GM12878 (cell line): ENCODE results near the gene CCN2. TPM values are rescaled to one million over a fixed set of nuclear protein-coding genes. Genes with fewer than 3 reads are reported as not detected.

ENCODE experiments used
- ATAC-seq: fragments of 200-7000 bp; cut with Tn5 transposase; 3 replicates; pipeline ENCODE4 v1.9.1; 2020; ENCODE audit warnings: mild to moderate bottlenecking, moderate library complexity
- BruUV-seq: library from RNA; stranded (reverse); fragments of 400-500 nt; replicated peaks from 2 replicates; lab custom pipeline; 2021; lab: Mats Ljungman, UMichigan
- CTCF ChIA-PET: fragments of 300-600 bp; sonication (Branson Sonifier 250); formaldehyde crosslinking; extraction: SDS; loops from one replicate; lab custom pipeline; 2021; ENCODE audit warnings: inconsistent platforms; lab: Yijun Ruan, JAX
- POLR2A ChIA-PET: fragments of 350-600 bp; formaldehyde crosslinking; extraction: SDS; loops from one replicate; lab custom pipeline; 2021; ENCODE audit warnings: inconsistent platforms; lab: Charles Lee
- RAD21 ChIA-PET: fragments of 300-600 bp; sonication (Branson Sonifier 250); formaldehyde crosslinking; loops from one replicate; lab custom pipeline; 2023; ENCODE audit warnings: antibody characterized with exemption; ENCODE audit not compliant: unreplicated experiment; lab: Charles Lee
- SMC1A ChIA-PET: fragments of 300-600 bp; sonication (Branson Sonifier 250); formaldehyde crosslinking; loops from one replicate; lab custom pipeline; 2023; ENCODE audit not compliant: unreplicated experiment, uncharacterized antibody; lab: Charles Lee
- DNase-seq: peaks from one replicate; pipeline ENCODE4 v3.0.0-alpha.2; 2011; ENCODE audit warnings: low read depth, low spot score
- FAIRE-seq: peaks from 3 replicates; lab custom pipeline; 2011; peaks lifted over from hg19 to GRCh38; lab: Jason Lieb, UNC
- H2AFZ ChIP-seq: 2 replicates; pipeline ENCODE4 v1.6.0; 2011; ENCODE audit warnings: low read depth, low read length, control low read depth; ENCODE audit not compliant: control insufficient read depth
- H3K27ac ChIP-seq: 2 replicates; pipeline ENCODE4 v1.5.1; 2011; ENCODE audit warnings: control low read depth; ENCODE audit not compliant: control insufficient read depth, insufficient read depth
- H3K27me3 ChIP-seq, 2 experiments: replicated peaks in 1 of 2; 2 replicates each; pipeline versions ENCODE4 v1.6.0 to v1.6.1; 2011; ENCODE audit warnings: low read length in 1 of 2; ENCODE audit not compliant: control insufficient read depth in 2 of 2, insufficient read depth in 2 of 2
- H3K36me3 ChIP-seq, 2 experiments: 2 replicates each; pipeline ENCODE4 v1.5.1; 2011; ENCODE audit warnings: low read length in 1 of 2; ENCODE audit not compliant: control insufficient read depth in 2 of 2, insufficient read depth in 2 of 2
- H3K4me1 ChIP-seq: 2 replicates; pipeline ENCODE4 v1.6.1; 2011; ENCODE audit warnings: mild to moderate bottlenecking, low read length, moderate library complexity, mixed read lengths; ENCODE audit not compliant: control insufficient read depth, insufficient read depth
- H3K4me2 ChIP-seq: 2 replicates; pipeline ENCODE4 v1.6.0; 2011; ENCODE audit warnings: control low read depth; ENCODE audit not compliant: control insufficient read depth, insufficient read depth
- H3K4me3 ChIP-seq: fragments of 200-600 bp; sonication (generic); 2 replicates; pipeline ENCODE4 v1.5.1; 2016
- H3K79me2 ChIP-seq: 2 replicates; pipeline ENCODE4 v1.6.0; 2011; ENCODE audit warnings: low read length; ENCODE audit not compliant: control insufficient read depth, insufficient read depth
- H3K9ac ChIP-seq: 2 replicates; pipeline ENCODE4 v1.8.0; 2011; ENCODE audit warnings: low read length, control low read depth, mixed read lengths; ENCODE audit not compliant: control insufficient read depth, insufficient read depth
- H3K9me3 ChIP-seq: replicated peaks from 3 replicates; pipeline ENCODE4 v1.5.1; 2011; ENCODE audit warnings: mild to moderate bottlenecking, low read length; ENCODE audit not compliant: control insufficient read depth, insufficient read depth
- H4K20me1 ChIP-seq: 2 replicates; pipeline ENCODE4 v1.6.0; 2011; ENCODE audit not compliant: control insufficient read depth, insufficient read depth
- NFYB ChIP-seq: IDR thresholded peaks from 2 replicates; pipeline ENCODE4 v1.6.1; 2011; ENCODE audit warnings: low read depth, mild to moderate bottlenecking, low read length, improper control_type of control experiment, moderate library complexity; ENCODE audit not compliant: insufficient read depth
- RB1 ChIP-seq: fragments of 450-650 bp; formaldehyde crosslinking; IDR thresholded peaks from 2 replicates; pipeline ENCODE4 v1.6.1; 2017; ENCODE audit warnings: mild to moderate bottlenecking, borderline replicate concordance
- STAT3 ChIP-seq: IDR thresholded peaks from 2 replicates; pipeline ENCODE4 v1.6.1; 2011; ENCODE audit warnings: low read depth, low read length, improper control_type of control experiment
- WGBS: methylation state at CpG from one replicate; pipeline ENCODE4 v1.1.6; 2016; ENCODE audit warnings: low lambda C conversion rate; ENCODE audit not compliant: insufficient replicate concordance, insufficient coverage; ENCODE audit errors: missing lambda C conversion rate; 5-methylcytosine and 5-hydroxymethylcytosine counted together
- in situ Hi-C: fragments of 300-500 bp; cut with MboI; formaldehyde crosslinking; loops from 9 replicates; pipeline ENCODE4 v1.14.3; 2018; ENCODE audit warnings: mixed read lengths
- intact Hi-C: fragments of 100-400 bp; cut with micrococcal nuclease; formaldehyde crosslinking; loops from one replicate; pipeline ENCODE4 v1.14.2; 2022; ENCODE audit not compliant: unreplicated experiment
- polyA plus RNA-seq, 11 experiments: library from polyadenylated mRNA; depleted of rRNA in 4 of 11; unstranded in 6 of 11; stranded (reverse) in 5 of 11; fragments of >200 nt; fragmentation: Nextera tagmentation in 4 of 11; fragmentation: Illumina TruSeq in 1 of 11; extraction: Ambion mirVana in 4 of 11; extraction: Trizol in 1 of 11; gene quantifications; 1 replicate in 1 of 11; 2 replicates in 10 of 11; pipeline versions ENCODE4 v1.2.1 to v1.2.3, GENCODE V29; 2011 to 2016; ENCODE audit warnings: inconsistent platforms in 2 of 11, missing spikeins in 2 of 11, low read depth in 1 of 11
- total RNA-seq, 4 experiments: library from RNA; depleted of rRNA in 3 of 4; stranded (reverse); fragments of >200 nt in 3 of 4; fragmentation: Illumina TruSeq in 1 of 4; extraction: Trizol in 1 of 4; gene quantifications; 2 replicates each; pipeline versions ENCODE4 v1.2.1 to v1.2.3, GENCODE V29; 2013 to 2021
- TF ChIP-seq, protein P1 (sequence below): fragments of 150-350 bp; IDR thresholded peaks from 2 replicates; pipeline ENCODE4 v1.6.1; 2016; ENCODE audit warnings: low read depth, low read length

CCN2 gene
- total and polyA plus RNA-seq, 10 of the 15 experiments (the other 5 are each of a cell fraction or from before 2014, with no cell fraction given) = 0.26 to 0.62 (median 0.44) TPM; not detected in 7

DNA sequence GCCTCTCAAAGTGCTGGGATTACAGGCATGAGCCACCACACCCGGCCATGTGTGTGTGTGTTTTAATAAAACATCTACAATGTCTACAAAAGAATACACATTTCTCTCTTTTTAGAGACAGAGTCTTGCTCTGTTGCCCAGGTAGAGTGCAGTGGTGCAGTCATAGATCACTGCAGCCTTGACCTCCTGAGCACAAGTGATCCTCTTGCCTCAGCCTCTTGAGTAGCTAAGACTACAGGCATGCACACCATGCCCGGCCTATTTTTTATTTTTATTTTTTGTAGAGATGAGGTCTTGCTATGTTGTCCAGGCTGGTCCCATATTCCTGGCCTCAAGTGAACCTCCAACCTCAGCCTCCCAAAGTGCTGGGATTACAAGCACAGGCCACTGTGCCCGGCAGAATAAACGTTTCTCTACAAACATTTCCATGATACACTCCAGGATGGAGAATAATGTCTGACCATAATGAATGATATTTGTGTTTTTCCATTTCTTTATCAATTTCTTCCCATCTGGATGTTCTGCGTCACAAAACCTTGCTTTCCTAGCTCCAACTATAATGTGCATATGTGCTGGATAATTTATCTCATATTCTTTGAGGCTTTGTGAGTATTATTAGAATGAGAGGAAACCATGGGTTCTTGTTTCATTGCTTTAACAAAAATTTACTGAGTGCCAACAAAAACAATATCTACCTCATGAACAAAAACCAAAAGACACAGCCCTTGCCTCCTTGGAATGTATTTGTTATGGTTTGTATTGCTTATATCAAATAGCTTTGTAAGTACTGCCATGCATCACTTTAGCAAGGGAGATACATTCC, 28.6 kb upstream of the CCN2 start:
- Histone ChIP-seq H3K36me3 (no peaks in the 10 kb centered on the region), H3K9ac (no peak overlapping the region), H2AFZ (no peak overlapping the region), H3K4me1 (no peaks in the 10 kb centered on the region), H3K4me2 (no peak overlapping the region), H3K4me3 (no peak overlapping the region), H3K79me2 (no peaks in the 10 kb centered on the region), H3K9me3 (no peaks in the 10 kb centered on the region), H4K20me1 (no peaks in the 10 kb centered on the region), H3K27ac (no peak overlapping the region), H3K27me3 (no peaks in the 10 kb centered on the region)
- ChIA-PET CTCF (interaction anchor here (0.5 kb wide), 1 partner anchor 436 kb away, joined by 3 read pairs; no protein-coding TSS in a partner anchor), SMC1A (no interaction called here), POLR2A (no interaction called here), RAD21 (no interaction called here)
- TF ChIP-seq STAT3 (no peak), RB1 (no peak), NFYB (no peak)
- TF ChIP-seq, protein P1, sequence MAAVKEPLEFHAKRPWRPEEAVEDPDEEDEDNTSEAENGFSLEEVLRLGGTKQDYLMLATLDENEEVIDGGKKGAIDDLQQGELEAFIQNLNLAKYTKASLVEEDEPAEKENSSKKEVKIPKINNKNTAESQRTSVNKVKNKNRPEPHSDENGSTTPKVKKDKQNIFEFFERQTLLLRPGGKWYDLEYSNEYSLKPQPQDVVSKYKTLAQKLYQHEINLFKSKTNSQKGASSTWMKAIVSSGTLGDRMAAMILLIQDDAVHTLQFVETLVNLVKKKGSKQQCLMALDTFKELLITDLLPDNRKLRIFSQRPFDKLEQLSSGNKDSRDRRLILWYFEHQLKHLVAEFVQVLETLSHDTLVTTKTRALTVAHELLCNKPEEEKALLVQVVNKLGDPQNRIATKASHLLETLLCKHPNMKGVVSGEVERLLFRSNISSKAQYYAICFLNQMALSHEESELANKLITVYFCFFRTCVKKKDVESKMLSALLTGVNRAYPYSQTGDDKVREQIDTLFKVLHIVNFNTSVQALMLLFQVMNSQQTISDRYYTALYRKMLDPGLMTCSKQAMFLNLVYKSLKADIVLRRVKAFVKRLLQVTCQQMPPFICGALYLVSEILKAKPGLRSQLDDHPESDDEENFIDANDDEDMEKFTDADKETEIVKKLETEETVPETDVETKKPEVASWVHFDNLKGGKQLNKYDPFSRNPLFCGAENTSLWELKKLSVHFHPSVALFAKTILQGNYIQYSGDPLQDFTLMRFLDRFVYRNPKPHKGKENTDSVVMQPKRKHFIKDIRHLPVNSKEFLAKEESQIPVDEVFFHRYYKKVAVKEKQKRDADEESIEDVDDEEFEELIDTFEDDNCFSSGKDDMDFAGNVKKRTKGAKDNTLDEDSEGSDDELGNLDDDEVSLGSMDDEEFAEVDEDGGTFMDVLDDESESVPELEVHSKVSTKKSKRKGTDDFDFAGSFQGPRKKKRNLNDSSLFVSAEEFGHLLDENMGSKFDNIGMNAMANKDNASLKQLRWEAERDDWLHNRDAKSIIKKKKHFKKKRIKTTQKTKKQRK = no peak
- DNase-seq (no peak), ATAC-seq (no peak), FAIRE-seq (no peak)
- BruUV-seq = no TSS peak
- intact Hi-C loops (no loop called here), in situ Hi-C loops (no loop called here)
- 9% methylated on average over 5 of the region's 5 CpGs for WGBS
